ENCODE results near the gene SHC3. TPM values are rescaled to one million over a fixed set of nuclear protein-coding genes. Genes with fewer than 3 reads are reported as not detected.

The SHC3 gene
- polyA plus RNA-seq, 3 donors, result not detected

DNA sequence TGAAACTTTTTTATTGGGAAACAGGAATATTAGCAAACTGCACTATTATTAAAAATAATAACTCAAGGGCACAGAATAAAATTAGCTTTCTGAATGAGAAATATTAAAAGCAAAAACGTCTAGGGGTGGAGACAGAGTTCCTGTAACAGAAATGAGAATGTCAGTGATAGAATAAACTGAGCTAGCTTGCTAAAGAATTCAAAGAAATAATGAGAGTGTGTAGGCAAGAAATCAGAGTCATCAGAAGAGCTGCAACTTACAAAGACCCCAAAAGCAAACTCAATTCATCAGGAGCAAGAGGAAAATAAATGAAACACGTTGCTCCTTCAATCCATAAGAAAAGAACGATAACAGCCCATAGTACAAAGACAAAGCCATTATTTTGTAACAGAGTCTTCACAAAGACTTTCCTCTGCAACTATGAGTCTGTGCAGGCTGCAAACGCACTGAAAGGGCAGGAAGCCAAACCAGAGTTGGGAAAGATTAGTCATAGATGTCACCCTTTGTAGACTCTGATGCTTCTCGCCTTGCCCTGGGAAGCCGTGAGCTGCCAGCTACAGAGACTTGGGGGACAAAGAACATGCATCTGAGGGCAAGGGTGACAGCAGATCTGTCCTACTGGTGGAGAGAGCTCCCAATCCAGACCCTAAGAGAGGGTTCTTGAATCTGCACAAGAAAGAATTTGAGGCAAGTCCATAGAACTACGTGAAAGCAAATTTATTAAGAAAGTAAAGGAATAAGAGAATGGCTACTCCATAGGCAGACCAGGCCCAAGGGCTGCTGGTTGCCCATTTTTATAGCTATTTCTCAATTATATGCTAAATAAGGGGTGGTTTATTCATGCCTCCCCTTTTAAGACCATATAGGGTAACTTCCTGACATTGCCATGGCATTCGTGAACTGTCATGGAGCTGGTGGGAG is 40.8 kb downstream of the SHC3 start:
- H3K36me3 Mint-ChIP-seq, result no peaks in the 10 kb centered on the region
- peaks cover 2 to 9% (median 4%) of the 10 kb centered on the region in 3 donors for H3K27me3 Mint-ChIP-seq (ENCODE audit: low read depth in 3 of 3)
- no peak overlapping the region for H3K4me3 Mint-ChIP-seq

DNA sequence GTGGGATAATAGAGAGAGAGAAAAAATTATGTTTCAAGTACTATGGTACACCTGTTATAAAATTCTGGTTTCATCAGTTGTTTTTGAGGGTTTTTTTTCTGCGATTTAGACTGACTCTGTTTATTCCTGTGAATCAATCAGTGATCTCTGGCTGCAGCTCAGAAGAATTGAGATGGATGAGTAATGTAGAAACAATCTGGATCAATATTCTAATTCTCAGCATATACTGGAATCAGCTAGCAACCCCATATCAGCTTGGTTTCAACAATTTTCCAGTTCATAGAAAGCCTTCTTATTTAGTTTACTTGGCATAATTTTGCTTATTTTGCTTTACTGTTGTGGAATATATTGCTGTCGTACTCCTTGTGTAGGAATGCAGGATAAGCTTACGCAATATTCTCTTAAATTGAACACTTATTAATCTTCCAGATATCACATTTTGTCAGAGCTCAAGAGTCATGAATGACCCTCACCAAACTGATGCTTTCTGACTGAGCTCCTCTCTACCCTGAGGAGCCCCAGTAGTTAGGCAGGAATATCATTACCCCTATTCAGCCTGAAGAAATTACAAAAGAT is 42.9 kb downstream of the SHC3 start:
- no peaks in the 10 kb centered on the region for H3K36me3 ChIP-seq (replicated peaks in 1 of 2; ENCODE audit: control insufficient read depth in 1 of 2, insufficient read depth in 2 of 2, low read length in 2 of 2)
- 100% methylated on average over 1 of the region's 3 CpGs for WGBS (ENCODE audit: insufficient coverage)
- Mint-ChIP-seq H3K36me3 (no peaks in the 10 kb centered on the region), H3K27ac (peak overlapping the region in 1 of 7 donors; percentile 3), H3K9me3 (peaks cover 0 to 23% (median 5%) of the 10 kb centered on the region in 7 donors), H3K4me3 (no peak overlapping the region), H3K27me3 (ENCODE audit: low read depth in 3 of 3) (peaks cover 2 to 4% (median 2%) of the 10 kb centered on the region in 3 donors), H3K4me1 (no peaks in the 10 kb centered on the region)
- no peak overlapping the region for H3K4me3 ChIP-seq (replicated peaks in 1 of 3; ENCODE audit: low read depth in 2 of 3, low read length in 3 of 3)
- TF ChIP-seq, protein P1, sequence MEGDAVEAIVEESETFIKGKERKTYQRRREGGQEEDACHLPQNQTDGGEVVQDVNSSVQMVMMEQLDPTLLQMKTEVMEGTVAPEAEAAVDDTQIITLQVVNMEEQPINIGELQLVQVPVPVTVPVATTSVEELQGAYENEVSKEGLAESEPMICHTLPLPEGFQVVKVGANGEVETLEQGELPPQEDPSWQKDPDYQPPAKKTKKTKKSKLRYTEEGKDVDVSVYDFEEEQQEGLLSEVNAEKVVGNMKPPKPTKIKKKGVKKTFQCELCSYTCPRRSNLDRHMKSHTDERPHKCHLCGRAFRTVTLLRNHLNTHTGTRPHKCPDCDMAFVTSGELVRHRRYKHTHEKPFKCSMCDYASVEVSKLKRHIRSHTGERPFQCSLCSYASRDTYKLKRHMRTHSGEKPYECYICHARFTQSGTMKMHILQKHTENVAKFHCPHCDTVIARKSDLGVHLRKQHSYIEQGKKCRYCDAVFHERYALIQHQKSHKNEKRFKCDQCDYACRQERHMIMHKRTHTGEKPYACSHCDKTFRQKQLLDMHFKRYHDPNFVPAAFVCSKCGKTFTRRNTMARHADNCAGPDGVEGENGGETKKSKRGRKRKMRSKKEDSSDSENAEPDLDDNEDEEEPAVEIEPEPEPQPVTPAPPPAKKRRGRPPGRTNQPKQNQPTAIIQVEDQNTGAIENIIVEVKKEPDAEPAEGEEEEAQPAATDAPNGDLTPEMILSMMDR (IDR thresholded peaks at IDR 0.05), result no peak
- intact Hi-C loops (cut with micrococcal nuclease), result no loop called here
- no peak overlapping the region for H3K27ac ChIP-seq (ENCODE audit: low read depth in 1 of 2, low read length in 2 of 2)
- no peak overlapping the region for H2AFZ ChIP-seq (ENCODE audit: insufficient read depth, low read depth, low read length, poor library complexity, severe bottlenecking)
- H3K27me3 ChIP-seq (ENCODE audit: control insufficient read depth in 2 of 2, insufficient read depth in 2 of 2, low read length in 2 of 2), result peaks cover 0 to 2% of the 10 kb centered on the region in 2 donors
- H3K9me3 ChIP-seq (replicated peaks in 1 of 2; ENCODE audit: control insufficient read depth in 1 of 2, insufficient read depth in 1 of 2, low read length in 2 of 2), result peaks cover 2 to 10% of the 10 kb centered on the region in 2 donors
- DNase-seq, result no peak
- H4K20me1 ChIP-seq (ENCODE audit: insufficient read depth, low read length), result no peaks in the 10 kb centered on the region
- H3K4me1 ChIP-seq (ENCODE audit: control insufficient read depth in 1 of 2, insufficient read depth in 2 of 2, low read length in 2 of 2), result no peaks in the 10 kb centered on the region
- H3K9ac ChIP-seq (ENCODE audit: insufficient read depth, low read length, poor library complexity, severe bottlenecking), result no peak overlapping the region
- no peaks in the 10 kb centered on the region for H3K79me2 ChIP-seq (ENCODE audit: insufficient read depth, low read length)
- no peak overlapping the region for H3K4me2 ChIP-seq (replicated peaks; ENCODE audit: extremely low read depth, low read length, poor library complexity, severe bottlenecking)

More for the DNA sequence above, 40.8 kb downstream of the SHC3 start:
- TF ChIP-seq, protein P1 (IDR thresholded peaks at IDR 0.05), result no peak
- Histone ChIP-seq H3K4me3 (replicated peaks in 1 of 3; ENCODE audit: low read depth in 2 of 3, low read length in 3 of 3) (no peak overlapping the region), H3K9ac (ENCODE audit: insufficient read depth, low read length, poor library complexity, severe bottlenecking) (no peak overlapping the region), H3K27ac (ENCODE audit: low read depth in 1 of 2, low read length in 2 of 2) (no peak overlapping the region), H3K79me2 (ENCODE audit: insufficient read depth, low read length) (no peaks in the 10 kb centered on the region), H2AFZ (ENCODE audit: insufficient read depth, low read depth, low read length, poor library complexity, severe bottlenecking) (no peak overlapping the region), H3K27me3 (ENCODE audit: control insufficient read depth in 2 of 2, insufficient read depth in 2 of 2, low read length in 2 of 2) (peaks cover 0 to 2% of the 10 kb centered on the region in 2 donors), H3K4me1 (ENCODE audit: control insufficient read depth in 1 of 2, insufficient read depth in 2 of 2, low read length in 2 of 2) (no peaks in the 10 kb centered on the region), H3K36me3 (replicated peaks in 1 of 2; ENCODE audit: control insufficient read depth in 1 of 2, insufficient read depth in 2 of 2, low read length in 2 of 2) (no peaks in the 10 kb centered on the region), H3K9me3 (replicated peaks in 1 of 2; ENCODE audit: control insufficient read depth in 1 of 2, insufficient read depth in 1 of 2, low read length in 2 of 2) (peaks cover 2 to 10% of the 10 kb centered on the region in 2 donors), H4K20me1 (ENCODE audit: insufficient read depth, low read length) (no peaks in the 10 kb centered on the region), H3K4me2 (replicated peaks; ENCODE audit: extremely low read depth, low read length, poor library complexity, severe bottlenecking) (no peak overlapping the region)
- Mint-ChIP-seq H3K27ac (no peak overlapping the region), H3K9me3 (peaks cover 0 to 18% (median 3%) of the 10 kb centered on the region in 7 donors), H3K4me1 (no peaks in the 10 kb centered on the region)
- intact Hi-C loops (cut with micrococcal nuclease), result no loop called here
- DNase-seq, result no peak
- WGBS (ENCODE audit: insufficient coverage), result 67% methylated on average over 3 of the region's 8 CpGs
